Tibial nerve (tissue), 4 donors: ENCODE data around the gene AGAP5.

Experiments
- CTCF ChIP-seq, 5 experiments: fragments of 200-600 bp in 3 of 5; fragments of 450-650 bp in 2 of 5; sonication (generic) in 3 of 5; IDR thresholded peaks; one replicate each; pipeline ENCODE4 v1.5.1; 2016 to 2019; ENCODE audit warnings: antibody characterized with exemption in 5 of 5, mild to moderate bottlenecking in 3 of 5, moderate library complexity in 2 of 5
- EP300 ChIP-seq, 2 donors: sonication (generic); formaldehyde crosslinking; IDR thresholded peaks; one replicate each; pipeline ENCODE4 v1.6.1; 2017; ENCODE audit warnings: antibody characterized with exemption in 2 of 2, mild to moderate bottlenecking in 1 of 2
- POLR2A ChIP-seq, 2 donors: fragments of 450-650 bp; IDR thresholded peaks; one replicate each; pipeline ENCODE4 v1.6.1; 2017; ENCODE audit warnings: antibody characterized with exemption in 2 of 2, mild to moderate bottlenecking in 2 of 2, moderate library complexity in 2 of 2

- TF ChIP-seq CTCF (IDR thresholded peaks at IDR 0.05) (no peak), EP300 (IDR thresholded peaks at IDR 0.05) (no peak), POLR2A (IDR thresholded peaks at IDR 0.05) (no peak)
Observed at GRCh38 chr10:73644767-73645166, 53.1 kb downstream of the AGAP5 start.
